ENCODE data around the gene KRT78.

GRCh38 chr12:52896190-52897100 lies 47.7 kb upstream of the KRT78 start:
- TF ChIP-seq GATA3 (IDR thresholded peaks at IDR 0.05; ENCODE audit: low read depth, low read length) (no peak), GATA2 (IDR thresholded peaks at IDR 0.05; ENCODE audit: low read depth, low read length) (no peak)

Measured in SH-SY5Y (cell line).